Fibroblast of mammary gland (primary cell): ENCODE data around the gene GEMIN7.

ENCODE experiments used
- DNase-seq: peaks from one replicate; pipeline ENCODE4 v3.0.0-alpha.2; 2010; ENCODE audit warnings: low read depth
- H3K4me3 ChIP-seq: 2 replicates; pipeline ENCODE4 v1.5.1; 2011; ENCODE audit warnings: low read depth, mild to moderate bottlenecking, low read length, moderate library complexity; ENCODE audit not compliant: control insufficient read depth
- TF ChIP-seq, protein P1 (sequence below): conservative IDR thresholded peaks from 2 replicates; pipeline ENCODE4 v1.5.1; 2011; ENCODE audit warnings: low read depth, low read length, inconsistent platforms; ENCODE audit not compliant: control insufficient read depth, insufficient read depth

GEMIN7 gene

DNA sequence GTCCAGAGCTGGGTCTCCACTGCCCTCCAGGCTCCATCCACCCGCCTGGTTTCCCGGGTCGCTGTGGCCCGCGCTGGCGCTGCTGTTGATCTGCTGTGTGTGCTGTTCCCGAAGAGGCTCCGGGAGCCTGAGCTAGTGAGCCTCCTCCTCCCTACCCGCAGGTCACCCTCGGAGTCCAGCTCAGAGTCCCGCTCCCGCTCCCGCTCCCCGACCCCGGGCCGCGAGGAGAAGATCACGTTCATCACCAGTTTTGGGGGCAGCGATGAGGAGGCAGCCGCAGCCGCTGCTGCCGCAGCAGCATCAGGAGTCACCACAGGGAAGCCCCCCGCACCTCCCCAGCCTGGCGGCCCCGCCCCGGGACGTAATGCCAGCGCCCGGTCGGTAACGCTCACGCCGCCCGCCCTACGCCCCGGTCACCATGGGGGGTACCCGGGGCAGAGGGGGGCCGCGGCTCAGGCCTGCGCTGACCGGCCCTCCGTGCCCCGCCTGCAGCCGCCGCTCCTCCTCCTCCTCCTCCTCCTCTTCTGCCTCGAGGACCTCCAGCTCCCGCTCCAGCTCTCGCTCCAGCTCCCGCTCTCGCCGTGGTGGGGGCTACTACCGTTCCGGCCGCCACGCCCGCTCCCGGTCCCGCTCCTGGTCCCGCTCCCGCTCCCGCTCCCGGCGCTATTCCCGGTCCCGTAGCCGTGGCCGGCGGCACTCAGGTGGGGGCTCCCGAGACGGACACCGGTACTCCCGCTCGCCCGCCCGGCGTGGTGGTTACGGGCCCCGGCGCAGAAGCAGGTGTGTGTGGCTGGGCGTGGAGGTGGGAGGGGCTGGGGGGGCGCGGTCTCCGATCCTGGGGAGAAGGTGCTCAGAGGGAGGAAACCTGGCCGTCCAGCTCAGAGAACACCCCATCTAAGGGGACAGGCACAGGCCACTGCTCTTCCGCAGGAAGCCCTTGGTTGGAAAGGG is 14.9 kb upstream of the GEMIN7 start:
- TF ChIP-seq, protein P1, sequence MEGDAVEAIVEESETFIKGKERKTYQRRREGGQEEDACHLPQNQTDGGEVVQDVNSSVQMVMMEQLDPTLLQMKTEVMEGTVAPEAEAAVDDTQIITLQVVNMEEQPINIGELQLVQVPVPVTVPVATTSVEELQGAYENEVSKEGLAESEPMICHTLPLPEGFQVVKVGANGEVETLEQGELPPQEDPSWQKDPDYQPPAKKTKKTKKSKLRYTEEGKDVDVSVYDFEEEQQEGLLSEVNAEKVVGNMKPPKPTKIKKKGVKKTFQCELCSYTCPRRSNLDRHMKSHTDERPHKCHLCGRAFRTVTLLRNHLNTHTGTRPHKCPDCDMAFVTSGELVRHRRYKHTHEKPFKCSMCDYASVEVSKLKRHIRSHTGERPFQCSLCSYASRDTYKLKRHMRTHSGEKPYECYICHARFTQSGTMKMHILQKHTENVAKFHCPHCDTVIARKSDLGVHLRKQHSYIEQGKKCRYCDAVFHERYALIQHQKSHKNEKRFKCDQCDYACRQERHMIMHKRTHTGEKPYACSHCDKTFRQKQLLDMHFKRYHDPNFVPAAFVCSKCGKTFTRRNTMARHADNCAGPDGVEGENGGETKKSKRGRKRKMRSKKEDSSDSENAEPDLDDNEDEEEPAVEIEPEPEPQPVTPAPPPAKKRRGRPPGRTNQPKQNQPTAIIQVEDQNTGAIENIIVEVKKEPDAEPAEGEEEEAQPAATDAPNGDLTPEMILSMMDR = no peak
- H3K4me3 ChIP-seq = no peak overlapping the region
- no peak for DNase-seq

DNA sequence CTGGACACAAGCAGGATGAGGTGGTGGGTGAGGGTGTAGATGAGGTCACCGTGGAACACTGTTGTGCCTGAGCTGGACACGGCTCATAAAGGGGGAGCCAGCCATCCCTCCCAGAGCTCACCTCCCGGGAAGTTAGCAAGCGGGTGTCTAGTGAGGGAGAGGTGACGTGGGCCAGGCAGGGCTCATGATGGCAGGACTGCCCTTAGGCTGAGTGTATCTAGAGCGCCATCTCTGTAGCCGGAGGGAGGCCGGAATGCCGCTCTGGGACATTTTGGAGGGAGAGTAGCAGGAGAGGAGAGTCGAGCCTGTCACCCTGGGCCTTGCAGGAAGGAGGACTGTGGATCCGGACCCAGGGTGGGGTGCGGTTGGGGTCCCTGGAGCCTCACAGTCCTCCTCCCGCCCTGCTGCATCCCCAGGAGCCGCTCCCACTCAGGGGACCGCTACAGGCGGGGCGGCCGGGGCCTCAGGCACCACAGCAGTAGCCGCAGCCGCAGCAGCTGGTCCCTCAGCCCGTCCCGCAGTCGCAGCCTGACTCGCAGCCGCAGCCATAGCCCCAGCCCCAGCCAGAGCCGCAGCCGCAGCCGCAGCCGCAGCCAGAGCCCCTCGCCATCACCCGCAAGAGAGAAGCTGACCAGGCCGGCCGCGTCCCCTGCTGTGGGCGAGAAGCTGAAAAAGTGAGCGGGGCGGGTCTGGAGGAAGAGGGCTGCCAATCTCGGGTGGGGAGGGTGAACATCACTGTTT is 12.0 kb upstream of the GEMIN7 start:
- H3K4me3 ChIP-seq = no peak overlapping the region
- TF ChIP-seq, protein P1 = no peak
- DNase-seq = no peak

DNA sequence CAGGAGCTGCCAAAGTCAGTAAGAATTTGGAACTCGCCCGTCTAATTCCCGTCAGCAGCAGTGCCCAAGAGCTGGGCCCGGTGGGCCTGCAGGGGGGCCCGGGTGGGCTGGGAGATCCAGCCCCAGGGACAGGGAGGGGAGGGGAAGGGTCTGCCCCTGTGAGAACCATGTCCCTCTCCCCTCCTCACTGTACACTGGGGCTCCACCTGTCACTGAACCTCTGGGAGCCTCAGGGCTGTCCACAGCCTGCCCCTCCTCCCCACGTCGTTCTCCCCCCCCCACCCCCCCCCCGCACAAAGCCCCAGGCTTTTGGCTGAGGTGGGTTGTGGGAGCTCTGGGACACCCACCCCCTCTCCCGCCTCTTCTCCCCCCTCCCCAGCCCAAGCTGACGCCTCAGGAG is 11.0 kb upstream of the GEMIN7 start:
- H3K4me3 ChIP-seq = no peak overlapping the region
- no peak for DNase-seq
- TF ChIP-seq, protein P1 = no peak

DNA sequence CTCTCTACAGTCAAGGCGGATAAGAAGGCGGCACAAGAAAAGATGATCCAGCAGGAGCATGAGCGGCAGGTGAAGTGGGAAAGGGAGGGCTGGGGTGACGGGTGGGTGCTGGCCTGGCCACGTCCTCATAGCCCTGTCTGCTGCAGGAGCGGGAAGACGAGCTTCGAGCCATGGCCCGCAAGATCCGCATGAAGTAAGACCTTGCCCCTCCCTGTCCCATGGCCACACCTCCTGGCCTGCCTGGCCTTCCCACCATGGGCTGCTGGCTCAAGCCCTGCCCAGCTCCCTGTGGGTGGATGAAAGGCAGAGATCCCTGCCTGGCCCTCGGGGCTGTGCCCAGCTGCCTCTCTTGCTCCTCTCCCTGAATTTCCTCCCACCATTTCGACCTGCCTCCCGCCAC is 10.0 kb upstream of the GEMIN7 start:
- no peak overlapping the region for H3K4me3 ChIP-seq
- peak; percentile 48 for DNase-seq
- TF ChIP-seq, protein P1 = no peak

DNA sequence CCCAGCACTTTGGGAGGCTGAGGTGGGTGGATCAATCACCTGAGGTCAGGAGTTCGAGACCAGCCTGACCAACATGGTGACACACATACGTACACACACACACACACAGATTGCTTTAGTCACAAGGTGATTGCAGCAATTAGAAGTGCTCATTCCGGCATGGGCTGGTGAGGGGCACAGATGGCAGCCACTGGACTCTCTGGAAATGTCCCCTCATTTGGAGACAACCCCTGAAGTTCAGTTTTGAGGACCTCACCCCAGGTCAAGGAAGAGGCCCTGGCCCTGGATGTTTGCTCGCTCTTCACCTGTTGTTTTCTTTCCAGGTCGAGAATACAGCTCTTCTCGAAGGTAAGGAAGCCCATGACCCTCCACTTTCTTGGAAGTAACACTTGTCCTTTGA is 8.8 kb upstream of the GEMIN7 start:
- TF ChIP-seq, protein P1 = no peak
- no peak overlapping the region for H3K4me3 ChIP-seq
- no peak for DNase-seq

DNA sequence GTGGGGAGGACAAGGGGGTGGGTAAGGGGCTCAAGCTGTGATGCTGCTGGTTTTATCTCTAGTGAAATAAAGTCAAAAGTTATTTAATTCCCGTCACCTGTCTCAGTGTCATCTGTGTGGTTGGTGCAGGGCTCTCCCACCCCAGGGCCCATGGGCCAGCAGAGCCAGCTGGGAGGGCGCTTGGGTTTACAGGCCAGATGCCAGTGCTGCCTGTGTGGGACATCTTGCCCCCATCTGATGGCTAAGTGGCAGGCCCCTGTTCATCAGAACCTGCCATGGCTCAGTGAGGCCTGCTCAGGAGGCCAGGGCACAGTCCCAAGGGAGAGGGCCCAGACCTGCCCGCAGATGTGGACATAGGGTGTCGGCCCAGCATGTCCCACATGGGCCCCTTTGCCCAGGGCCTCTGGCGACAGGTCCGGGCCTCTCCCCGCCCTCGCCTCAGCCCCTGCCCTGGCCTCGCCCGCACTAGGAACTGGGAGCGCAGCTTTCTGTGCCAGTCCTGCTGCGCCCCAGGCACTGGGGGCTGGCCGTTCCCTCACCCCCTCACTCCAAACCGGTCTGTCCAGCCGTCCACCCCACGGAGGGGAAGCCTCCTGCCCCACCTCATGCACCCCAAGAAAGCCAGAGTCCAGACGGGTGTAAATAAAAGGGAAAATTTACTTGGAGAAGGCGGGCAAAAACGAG is 8.1 kb upstream of the GEMIN7 start:
- H3K4me3 ChIP-seq = no peak overlapping the region
- TF ChIP-seq, protein P1 = no peak
- no peak for DNase-seq
